C4-2B (cell line): ENCODE results near the gene MOB3A.
A peak's percentile ranks its signal among the peaks of the same experiment; 100 is the strongest.

ENCODE experiments used
- CTCF ChIP-seq: fragments of 450-650 bp; conservative IDR thresholded peaks from 2 replicates; pipeline ENCODE4 v1.5.1; 2017; ENCODE audit warnings: mild to moderate bottlenecking
- ZFX ChIP-seq: fragments of 450-650 bp; IDR thresholded peaks from 2 replicates; pipeline ENCODE4 v1.6.1; 2017

GRCh38 chr19:2051773-2052704, 44.1 kb downstream of the MOB3A start:
- TF ChIP-seq CTCF (no peak), ZFX (peak; percentile 31; the same call in 1 of the 2 replicates)
